GM21381 (cell line): Measurements from ENCODE around the gene ARHGEF3.
A peak's percentile ranks its signal among the peaks of the same experiment; 100 is the strongest.

Source experiments
- ATAC-seq: cut with Tn5 transposase; IDR thresholded peaks from one replicate; pipeline ENCODE4 v1.9.1; 2021; ENCODE audit warnings: mild to moderate bottlenecking, moderate library complexity; ENCODE audit not compliant: unreplicated experiment

ARHGEF3 gene

GRCh38 chr3:56801662-56802377, at the start of gene ARHGEF3:
Gene ARHGEF3 (minus strand): TSS chr3:56801949. CDS start chr3:56801798, 151 bp downstream.
- ATAC-seq = peak; percentile 82

- ATAC-seq = no peak
These were observed 47.9 kb upstream of the ARHGEF3 start for GRCh38 chr3:56849698-56850097.

- ATAC-seq = no peak
These were observed 43.8 kb upstream of the ARHGEF3 start for GRCh38 chr3:56845505-56845904.

GRCh38 chr3:56844536-56844935, 42.8 kb upstream of the ARHGEF3 start:
- no peak for ATAC-seq

- ATAC-seq = no peak
These were observed 38.3 kb upstream of the ARHGEF3 start for GRCh38 chr3:56839784-56840715.

GRCh38 chr3:56838448-56838847, 36.7 kb upstream of the ARHGEF3 start:
- no peak for ATAC-seq

- peak; percentile 91 for ATAC-seq
These were observed 35.6 kb upstream of the ARHGEF3 start for GRCh38 chr3:56837196-56837955.

GRCh38 chr3:56836276-56837163, 34.8 kb upstream of the ARHGEF3 start:
- no peak for ATAC-seq

- no peak for ATAC-seq
These were observed 34.0 kb upstream of the ARHGEF3 start for GRCh38 chr3:56835650-56836227.

- no peak for ATAC-seq
These were observed 31.8 kb upstream of the ARHGEF3 start for GRCh38 chr3:56833536-56833935.

- no peak for ATAC-seq
These were observed 31.3 kb upstream of the ARHGEF3 start for GRCh38 chr3:56833022-56833421.

GRCh38 chr3:56831572-56831971, 29.8 kb upstream of the ARHGEF3 start:
- no peak for ATAC-seq

- no peak for ATAC-seq
These were observed 29.1 kb upstream of the ARHGEF3 start for GRCh38 chr3:56830884-56831283.

GRCh38 chr3:56829533-56829932, 27.8 kb upstream of the ARHGEF3 start:
- no peak for ATAC-seq

GRCh38 chr3:56826831-56827722, 25.3 kb upstream of the ARHGEF3 start:
- no peak for ATAC-seq

- no peak for ATAC-seq
These were observed 24.1 kb upstream of the ARHGEF3 start for GRCh38 chr3:56825567-56826438.

- no peak for ATAC-seq
These were observed 22.4 kb upstream of the ARHGEF3 start for GRCh38 chr3:56823984-56824703.
